ENCODE measurements around the gene CUX1. TPM values are rescaled to one million over a fixed set of nuclear protein-coding genes. Genes with fewer than 3 reads are reported as not detected.
A peak's percentile ranks its signal among the peaks of the same experiment; 100 is the strongest.

The CUX1 gene
- total RNA-seq, 1 donor from 2014 or later, result 89.1 TPM

GRCh38 chr7:102306916-102307677 is 489.7 kb downstream of the CUX1 start:
- DNase-seq (ENCODE audit: extremely low spot score, unreplicated experiment), result peak; percentile 93
- no peaks in the 10 kb centered on the region for H3K27me3 Mint-ChIP-seq (ENCODE audit: unreplicated experiment)
- no peaks in the 10 kb centered on the region for H3K9me3 Mint-ChIP-seq (ENCODE audit: unreplicated experiment)
- H3K36me3 Mint-ChIP-seq (ENCODE audit: unreplicated experiment), result peaks cover 7% of the 10 kb centered on the region
- H3K27ac Mint-ChIP-seq (ENCODE audit: unreplicated experiment), result peak overlapping the region; percentile 79
- no peak for TF ChIP-seq CTCF (IDR thresholded peaks at IDR 0.05)
- H3K4me3 Mint-ChIP-seq (ENCODE audit: unreplicated experiment), result no peak overlapping the region
- H3K4me1 Mint-ChIP-seq (ENCODE audit: unreplicated experiment), result peaks cover 51% of the 10 kb centered on the region

GRCh38 chr7:102310414-102310815 is 493.0 kb downstream of the CUX1 start:
- H3K4me3 Mint-ChIP-seq (ENCODE audit: unreplicated experiment), result no peak overlapping the region
- H3K4me1 Mint-ChIP-seq (ENCODE audit: unreplicated experiment), result peaks cover 26% of the 10 kb centered on the region
- H3K9me3 Mint-ChIP-seq (ENCODE audit: unreplicated experiment), result no peaks in the 10 kb centered on the region
- peaks cover 14% of the 10 kb centered on the region for H3K36me3 Mint-ChIP-seq (ENCODE audit: unreplicated experiment)
- no peak for DNase-seq (ENCODE audit: extremely low spot score, unreplicated experiment)
- H3K27ac Mint-ChIP-seq (ENCODE audit: unreplicated experiment), result no peak overlapping the region
- no peak for TF ChIP-seq CTCF (IDR thresholded peaks at IDR 0.05)
- no peaks in the 10 kb centered on the region for H3K27me3 Mint-ChIP-seq (ENCODE audit: unreplicated experiment)

DNA sequence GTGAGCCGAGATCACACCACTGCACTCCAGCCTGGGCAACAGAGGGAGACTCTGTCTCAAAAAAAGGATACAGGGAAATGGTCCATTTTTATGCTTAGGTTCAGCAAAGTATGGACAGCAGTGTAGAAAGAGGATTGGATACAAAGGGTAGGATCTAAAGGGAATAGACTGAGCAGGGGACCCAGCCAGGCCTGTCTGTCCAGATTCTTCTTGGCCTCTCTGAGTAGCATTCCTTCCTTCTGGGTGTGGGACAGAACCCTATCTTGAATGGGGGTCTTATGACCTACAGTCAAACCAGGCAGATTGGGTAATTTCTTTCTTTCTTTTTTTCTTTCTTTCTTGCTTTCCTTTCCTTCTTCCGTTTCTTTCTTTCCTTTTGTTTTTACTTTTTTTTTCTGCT is 494.9 kb downstream of the CUX1 start:
- peaks cover 11% of the 10 kb centered on the region for H3K4me1 Mint-ChIP-seq (ENCODE audit: unreplicated experiment)
- no peak for DNase-seq (ENCODE audit: extremely low spot score, unreplicated experiment)
- H3K4me3 Mint-ChIP-seq (ENCODE audit: unreplicated experiment), result no peak overlapping the region
- H3K27ac Mint-ChIP-seq (ENCODE audit: unreplicated experiment), result no peak overlapping the region
- no peak for TF ChIP-seq CTCF (IDR thresholded peaks at IDR 0.05)
- no peaks in the 10 kb centered on the region for H3K9me3 Mint-ChIP-seq (ENCODE audit: unreplicated experiment)
- H3K36me3 Mint-ChIP-seq (ENCODE audit: unreplicated experiment), result peaks cover 19% of the 10 kb centered on the region
- no peaks in the 10 kb centered on the region for H3K27me3 Mint-ChIP-seq (ENCODE audit: unreplicated experiment)

DNA sequence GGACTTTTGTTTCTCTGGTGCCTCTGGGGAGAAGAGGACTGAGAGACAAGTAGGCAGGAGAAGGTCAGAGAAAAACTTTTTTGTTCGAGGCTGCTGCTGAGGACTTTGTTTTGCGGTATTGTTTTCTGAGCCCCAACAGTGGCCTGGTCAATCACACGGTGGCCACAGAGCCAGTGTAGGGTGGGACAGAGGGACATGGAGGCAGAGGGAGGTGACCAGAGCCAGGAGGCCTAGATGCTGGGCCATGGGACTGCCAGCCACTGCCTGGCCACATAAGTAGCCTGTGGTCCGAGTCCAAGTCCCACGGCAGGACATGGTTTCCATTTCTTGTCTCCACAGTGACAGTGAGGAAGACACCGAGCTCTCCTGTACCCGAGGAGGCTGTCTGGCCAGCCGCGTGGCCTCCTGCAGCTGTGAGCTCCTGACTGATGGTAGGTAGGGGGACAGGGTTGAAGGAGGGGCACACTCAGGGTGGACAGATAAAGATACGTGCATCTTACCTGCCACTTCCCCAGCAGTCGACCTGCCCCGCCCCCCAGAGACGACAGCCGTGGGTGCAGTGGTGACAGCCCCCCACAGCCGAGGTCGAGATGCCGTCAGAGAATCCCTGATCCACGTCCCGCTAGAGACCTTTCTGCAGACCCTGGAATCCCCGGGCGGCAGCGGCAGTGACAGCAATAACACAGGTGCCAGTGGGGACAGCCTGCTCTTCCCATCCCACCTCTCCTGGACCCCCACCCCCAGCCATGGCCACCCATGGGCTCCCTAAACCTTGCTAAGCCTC is 496.8 kb downstream of the CUX1 start:
- Mint-ChIP-seq H3K27ac (ENCODE audit: unreplicated experiment) (no peak overlapping the region), H3K27me3 (ENCODE audit: unreplicated experiment) (no peaks in the 10 kb centered on the region), H3K4me3 (ENCODE audit: unreplicated experiment) (no peak overlapping the region), H3K9me3 (ENCODE audit: unreplicated experiment) (no peaks in the 10 kb centered on the region), H3K36me3 (ENCODE audit: unreplicated experiment) (peaks cover 16% of the 10 kb centered on the region), H3K4me1 (ENCODE audit: unreplicated experiment) (peaks cover 6% of the 10 kb centered on the region)
- no peak for DNase-seq (ENCODE audit: extremely low spot score, unreplicated experiment)
- TF ChIP-seq CTCF (IDR thresholded peaks at IDR 0.05), result no peak
